ENCODE measurements around the gene SLC26A11. TPM values are rescaled to one million over a fixed set of nuclear protein-coding genes. Genes with fewer than 3 reads are reported as not detected.

SLC26A11 gene
- total and polyA plus RNA-seq, 7 experiments from 2014 or later: 3.7 to 87.5 (median 63.0) TPM

DNA sequence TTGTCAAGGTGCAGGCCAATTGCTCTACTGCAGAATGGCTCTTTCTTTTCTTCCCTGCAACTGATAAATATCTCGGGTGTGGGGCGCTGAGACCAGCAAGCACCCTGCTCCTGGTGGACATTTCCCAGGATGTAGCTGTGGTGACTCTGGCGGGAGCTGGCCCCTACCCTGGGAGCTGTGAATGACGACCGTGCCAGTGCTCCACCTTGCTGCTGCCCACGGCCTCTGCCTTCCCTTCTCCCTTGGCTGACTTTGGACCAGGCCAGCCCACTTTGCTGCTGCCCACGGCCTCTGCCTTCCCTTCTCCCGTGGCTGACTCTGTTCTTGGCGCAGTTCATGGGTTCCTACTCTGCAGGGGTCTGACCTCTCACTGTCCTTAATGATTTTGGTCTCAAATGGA is 34.3 kb upstream of the SLC26A11 start:
- DNase-seq (no peak), ATAC-seq (no peak)
- no peak overlapping the region for H3K27ac ChIP-seq (ENCODE audit: low read depth, low read length)
- no peaks in the 10 kb centered on the region for H3K36me3 Mint-ChIP-seq
- H3K4me1 ChIP-seq (ENCODE audit: control insufficient read depth in 2 of 2, insufficient read depth in 2 of 2, low read length in 2 of 2): no peaks in the 10 kb centered on the region
- CTCF ChIA-PET: no interaction called here
- H3K27ac Mint-ChIP-seq: no peak overlapping the region
- H3K9me3 ChIP-seq (ENCODE audit: control insufficient read depth in 2 of 3, low read length in 3 of 3): no peaks in the 10 kb centered on the region
- no peak overlapping the region for H3K4me3 ChIP-seq (ENCODE audit: low read length)
- H3K4me1 Mint-ChIP-seq: peaks cover 0 to 4% (median 0%) of the 10 kb centered on the region in 7 donors
- H3K4me3 Mint-ChIP-seq: no peak overlapping the region
- H3K9me3 Mint-ChIP-seq: no peaks in the 10 kb centered on the region
- POLR2A ChIA-PET: no interaction called here
- intact Hi-C loops (cut with micrococcal nuclease): no loop called here
- peaks cover 0 to 2% (median 0%) of the 10 kb centered on the region in 5 donors for H3K27me3 Mint-ChIP-seq
- no peaks in the 10 kb centered on the region for H3K36me3 ChIP-seq (ENCODE audit: control insufficient read depth in 2 of 3, insufficient read depth in 3 of 3, low read length in 3 of 3)
- H3K27me3 ChIP-seq (ENCODE audit: control insufficient read depth in 2 of 2, insufficient read depth in 2 of 2, low read length in 2 of 2): no peaks in the 10 kb centered on the region

DNA sequence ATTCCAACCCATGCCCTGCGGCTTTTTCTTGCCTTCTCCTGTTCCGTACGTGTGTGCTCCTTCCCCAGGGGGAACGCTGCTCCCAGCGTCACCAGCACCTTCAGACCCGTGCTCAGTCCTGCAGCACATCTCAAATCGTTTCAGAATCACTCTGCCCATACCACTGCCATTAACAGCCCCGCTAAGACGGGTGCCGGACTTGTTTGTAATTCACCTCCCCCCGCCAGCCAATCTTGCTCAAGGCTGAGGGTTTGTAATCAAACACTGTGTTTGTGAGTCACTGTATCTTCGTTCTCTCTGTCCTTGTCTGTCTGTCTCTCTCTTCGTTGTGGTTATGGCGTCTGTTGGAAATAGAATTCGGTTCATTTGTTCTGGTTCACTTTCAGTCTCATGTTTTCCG is 33.1 kb upstream of the SLC26A11 start:
- Mint-ChIP-seq H3K4me1 (peaks cover 0 to 4% (median 0%) of the 10 kb centered on the region in 7 donors), H3K36me3 (no peaks in the 10 kb centered on the region), H3K27ac (no peak overlapping the region), H3K4me3 (no peak overlapping the region), H3K27me3 (peaks cover 0 to 7% (median 6%) of the 10 kb centered on the region in 5 donors), H3K9me3 (no peaks in the 10 kb centered on the region)
- no peaks in the 10 kb centered on the region for H3K9me3 ChIP-seq (ENCODE audit: control insufficient read depth in 2 of 3, low read length in 3 of 3)
- no peaks in the 10 kb centered on the region for H3K36me3 ChIP-seq (ENCODE audit: control insufficient read depth in 2 of 3, insufficient read depth in 3 of 3, low read length in 3 of 3)
- ATAC-seq (no peak), DNase-seq (no peak)
- no peak overlapping the region for H3K27ac ChIP-seq (ENCODE audit: low read depth, low read length)
- intact Hi-C loops (cut with micrococcal nuclease): no loop called here
- ChIA-PET CTCF (interaction anchor here (1.4 kb wide), 1 partner anchor 10 kb away, joined by 3 read pairs; no protein-coding TSS in a partner anchor), POLR2A (no interaction called here)
- no peaks in the 10 kb centered on the region for H3K27me3 ChIP-seq (ENCODE audit: control insufficient read depth in 2 of 2, insufficient read depth in 2 of 2, low read length in 2 of 2)
- no peak overlapping the region for H3K4me3 ChIP-seq (ENCODE audit: low read length)
- no peaks in the 10 kb centered on the region for H3K4me1 ChIP-seq (ENCODE audit: control insufficient read depth in 2 of 2, insufficient read depth in 2 of 2, low read length in 2 of 2)

DNA sequence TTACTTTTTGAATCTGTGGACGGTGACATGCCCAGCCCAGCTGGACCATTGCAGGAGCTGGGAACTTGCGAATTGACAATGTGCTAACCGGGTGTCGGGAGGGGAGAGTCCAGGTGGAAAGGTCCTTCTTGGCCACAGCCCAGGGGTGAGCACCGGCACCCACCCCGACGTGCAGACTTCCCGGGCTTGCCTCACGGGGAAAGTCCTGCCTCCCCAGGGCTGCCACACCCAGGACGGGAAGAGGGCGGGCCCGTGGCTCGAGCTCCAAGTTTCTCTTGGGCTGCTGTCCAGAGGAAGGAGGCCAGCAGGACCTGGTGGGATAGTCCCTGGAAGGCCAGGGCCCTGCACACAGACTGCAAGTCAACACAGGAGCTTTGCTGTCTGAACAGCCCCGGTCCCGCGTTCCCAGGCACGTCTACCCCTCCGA is 32.7 kb upstream of the SLC26A11 start:
- DNase-seq: no peak
- Histone ChIP-seq H3K4me3 (ENCODE audit: low read length) (no peak overlapping the region), H3K27ac (ENCODE audit: low read depth, low read length) (no peak overlapping the region), H3K36me3 (ENCODE audit: control insufficient read depth in 2 of 3, insufficient read depth in 3 of 3, low read length in 3 of 3) (no peaks in the 10 kb centered on the region), H3K27me3 (ENCODE audit: control insufficient read depth in 2 of 2, insufficient read depth in 2 of 2, low read length in 2 of 2) (no peaks in the 10 kb centered on the region), H3K4me1 (ENCODE audit: control insufficient read depth in 2 of 2, insufficient read depth in 2 of 2, low read length in 2 of 2) (no peaks in the 10 kb centered on the region), H3K9me3 (ENCODE audit: control insufficient read depth in 2 of 3, low read length in 3 of 3) (no peaks in the 10 kb centered on the region)
- H3K27ac Mint-ChIP-seq: no peak overlapping the region
- H3K36me3 Mint-ChIP-seq: no peaks in the 10 kb centered on the region
- H3K9me3 Mint-ChIP-seq: no peaks in the 10 kb centered on the region
- intact Hi-C loops (cut with micrococcal nuclease): no loop called here
- H3K4me1 Mint-ChIP-seq: peaks cover 0 to 4% (median 0%) of the 10 kb centered on the region in 7 donors
- POLR2A ChIA-PET: no interaction called here
- no peak for ATAC-seq
- H3K27me3 Mint-ChIP-seq: peaks cover 0 to 8% (median 7%) of the 10 kb centered on the region in 5 donors
- no peak overlapping the region for H3K4me3 Mint-ChIP-seq
- CTCF ChIA-PET: interaction anchor here (1.4 kb wide), 1 partner anchor 10 kb away, joined by 3 read pairs; no protein-coding TSS in a partner anchor

DNA sequence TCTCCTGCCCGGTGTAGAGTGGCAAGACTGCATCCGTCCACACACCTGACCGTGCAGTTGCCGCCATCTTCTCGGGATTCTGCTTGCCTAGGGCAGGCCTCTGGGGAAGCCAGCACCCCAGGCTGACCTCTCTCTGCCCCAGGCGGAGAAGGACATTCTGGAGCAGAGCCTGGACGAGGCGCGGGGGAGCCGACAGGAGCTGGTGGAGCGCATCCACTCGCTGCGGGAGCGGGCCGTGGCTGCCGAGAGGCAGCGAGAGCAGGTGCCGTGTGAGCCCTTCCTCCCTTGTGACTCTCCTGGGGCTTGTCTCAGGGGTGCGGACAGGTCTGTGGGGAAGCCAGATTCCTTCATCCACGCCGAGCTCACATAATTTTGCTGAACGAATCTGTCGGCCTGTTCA is 30.6 kb upstream of the SLC26A11 start:
- H3K4me1 Mint-ChIP-seq: peaks cover 0 to 4% (median 0%) of the 10 kb centered on the region in 7 donors
- ChIA-PET POLR2A (no interaction called here), CTCF (no interaction called here)
- no peak overlapping the region for H3K27ac Mint-ChIP-seq
- no peak for DNase-seq
- H3K27me3 ChIP-seq (ENCODE audit: control insufficient read depth in 2 of 2, insufficient read depth in 2 of 2, low read length in 2 of 2): no peaks in the 10 kb centered on the region
- ATAC-seq: no peak
- H3K27ac ChIP-seq (ENCODE audit: low read depth, low read length): no peak overlapping the region
- no peaks in the 10 kb centered on the region for H3K4me1 ChIP-seq (ENCODE audit: control insufficient read depth in 2 of 2, insufficient read depth in 2 of 2, low read length in 2 of 2)
- peaks cover 0 to 12% (median 7%) of the 10 kb centered on the region in 5 donors for H3K27me3 Mint-ChIP-seq
- no peaks in the 10 kb centered on the region for H3K36me3 Mint-ChIP-seq
- intact Hi-C loops (cut with micrococcal nuclease): no loop called here
- H3K9me3 ChIP-seq (ENCODE audit: control insufficient read depth in 2 of 3, low read length in 3 of 3): no peaks in the 10 kb centered on the region
- no peaks in the 10 kb centered on the region for H3K36me3 ChIP-seq (ENCODE audit: control insufficient read depth in 2 of 3, insufficient read depth in 3 of 3, low read length in 3 of 3)
- H3K4me3 ChIP-seq (ENCODE audit: low read length): no peak overlapping the region
- no peaks in the 10 kb centered on the region for H3K9me3 Mint-ChIP-seq
- no peak overlapping the region for H3K4me3 Mint-ChIP-seq

DNA sequence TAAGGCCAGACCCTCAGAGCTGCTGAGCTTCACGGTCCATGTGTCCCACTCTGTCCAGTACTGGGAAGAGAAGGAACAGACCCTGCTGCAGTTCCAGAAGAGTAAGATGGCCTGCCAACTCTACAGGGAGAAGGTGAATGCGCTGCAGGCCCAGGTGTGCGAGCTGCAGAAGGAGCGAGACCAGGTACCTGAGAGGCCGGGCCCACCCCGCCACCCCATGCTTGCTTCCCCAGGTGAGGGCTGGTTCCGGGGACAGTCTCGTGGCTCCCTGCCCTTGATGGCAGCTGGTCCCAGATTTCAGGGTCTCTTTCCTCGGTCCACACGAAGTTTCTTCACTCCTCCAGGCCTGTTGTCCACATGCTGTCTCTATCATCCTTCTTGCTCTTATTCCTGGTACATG is 29.5 kb upstream of the SLC26A11 start:
- no peaks in the 10 kb centered on the region for H3K9me3 ChIP-seq (ENCODE audit: control insufficient read depth in 2 of 3, low read length in 3 of 3)
- Mint-ChIP-seq H3K27me3 (peaks cover 0 to 12% (median 7%) of the 10 kb centered on the region in 5 donors), H3K27ac (peak overlapping the region in 1 of 9 donors; percentile 31), H3K4me3 (no peak overlapping the region), H3K36me3 (no peaks in the 10 kb centered on the region), H3K4me1 (peaks cover 0 to 1% (median 0%) of the 10 kb centered on the region in 7 donors), H3K9me3 (no peaks in the 10 kb centered on the region)
- no peak overlapping the region for H3K27ac ChIP-seq (ENCODE audit: low read depth, low read length)
- ATAC-seq (no peak), DNase-seq (no peak)
- no peaks in the 10 kb centered on the region for H3K36me3 ChIP-seq (ENCODE audit: control insufficient read depth in 2 of 3, insufficient read depth in 3 of 3, low read length in 3 of 3)
- H3K4me3 ChIP-seq (ENCODE audit: low read length): no peak overlapping the region
- intact Hi-C loops (cut with micrococcal nuclease): no loop called here
- no peaks in the 10 kb centered on the region for H3K4me1 ChIP-seq (ENCODE audit: control insufficient read depth in 2 of 2, insufficient read depth in 2 of 2, low read length in 2 of 2)
- no peaks in the 10 kb centered on the region for H3K27me3 ChIP-seq (ENCODE audit: control insufficient read depth in 2 of 2, insufficient read depth in 2 of 2, low read length in 2 of 2)
- ChIA-PET POLR2A (no interaction called here), CTCF (no interaction called here)

DNA sequence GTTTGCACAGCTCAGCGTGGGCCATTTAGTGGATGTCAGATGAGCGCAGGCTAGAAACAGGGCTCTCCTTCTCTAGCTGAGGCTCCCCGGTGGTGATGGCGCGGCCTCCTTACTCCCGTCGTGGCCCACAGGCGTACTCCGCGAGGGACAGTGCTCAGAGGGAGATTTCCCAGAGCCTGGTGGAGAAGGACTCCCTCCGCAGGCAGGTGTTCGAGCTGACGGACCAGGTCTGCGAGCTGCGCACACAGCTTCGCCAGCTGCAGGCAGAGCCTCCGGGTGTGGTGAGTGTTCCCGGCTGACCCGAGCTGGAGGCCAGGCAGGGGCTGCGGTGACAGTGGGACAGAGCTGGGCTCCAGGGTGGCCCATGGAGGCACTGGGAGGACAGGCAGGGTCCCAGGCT is 29.0 kb upstream of the SLC26A11 start:
- H3K4me1 Mint-ChIP-seq: peaks cover 0 to 4% (median 0%) of the 10 kb centered on the region in 7 donors
- peak overlapping the region in 1 of 9 donors; percentile 31 for H3K27ac Mint-ChIP-seq
- Histone ChIP-seq H3K4me1 (ENCODE audit: control insufficient read depth in 2 of 2, insufficient read depth in 2 of 2, low read length in 2 of 2) (no peaks in the 10 kb centered on the region), H3K9me3 (ENCODE audit: control insufficient read depth in 2 of 3, low read length in 3 of 3) (no peaks in the 10 kb centered on the region), H3K4me3 (ENCODE audit: low read length) (no peak overlapping the region), H3K36me3 (ENCODE audit: control insufficient read depth in 2 of 3, insufficient read depth in 3 of 3, low read length in 3 of 3) (no peaks in the 10 kb centered on the region), H3K27ac (ENCODE audit: low read depth, low read length) (no peak overlapping the region), H3K27me3 (ENCODE audit: control insufficient read depth in 2 of 2, insufficient read depth in 2 of 2, low read length in 2 of 2) (no peaks in the 10 kb centered on the region)
- no peaks in the 10 kb centered on the region for H3K9me3 Mint-ChIP-seq
- CTCF ChIA-PET: no interaction called here
- no peak for DNase-seq
- POLR2A ChIA-PET: no interaction called here
- H3K4me3 Mint-ChIP-seq: no peak overlapping the region
- intact Hi-C loops (cut with micrococcal nuclease): no loop called here
- no peaks in the 10 kb centered on the region for H3K36me3 Mint-ChIP-seq
- ATAC-seq: no peak
- peaks cover 0 to 12% (median 7%) of the 10 kb centered on the region in 5 donors for H3K27me3 Mint-ChIP-seq

DNA sequence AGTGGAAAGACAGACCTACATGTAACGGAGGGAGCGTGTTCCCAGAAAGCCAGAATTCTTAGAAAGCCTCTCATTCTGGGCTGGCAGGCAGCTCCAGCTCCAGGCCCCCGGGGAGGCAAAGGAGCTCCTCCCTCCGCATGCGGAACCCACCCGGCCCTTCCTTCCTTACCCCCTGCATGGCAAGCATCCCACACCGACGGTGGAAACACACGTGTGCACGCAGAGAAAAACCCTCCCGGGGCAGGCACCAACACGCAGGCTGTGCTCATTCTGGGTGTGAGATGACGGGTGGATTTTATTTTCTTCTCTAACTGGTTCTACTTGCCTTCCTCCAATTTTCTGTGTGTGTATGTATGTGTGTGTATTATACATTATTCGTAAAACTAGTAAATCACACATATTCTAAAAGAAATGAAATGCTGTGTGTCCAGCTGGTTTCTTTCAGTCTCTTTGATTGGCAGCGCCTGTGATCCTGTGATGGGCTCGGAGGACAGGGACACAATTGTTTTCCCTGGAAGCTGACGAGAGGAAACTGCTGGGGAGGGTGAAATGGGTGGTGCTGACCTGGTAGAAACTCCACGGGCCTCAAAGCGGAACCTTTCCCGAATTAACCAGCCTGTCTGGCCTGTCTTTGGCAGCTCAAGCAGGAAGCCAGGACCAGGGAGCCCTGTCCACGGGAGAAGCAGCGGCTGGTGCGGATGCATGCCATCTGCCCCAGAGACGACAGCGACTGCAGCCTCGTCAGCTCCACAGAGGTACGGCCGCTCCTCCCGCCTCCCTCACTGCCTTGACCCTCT is 28.2 kb upstream of the SLC26A11 start:
- ATAC-seq: no peak
- intact Hi-C loops (cut with micrococcal nuclease): no loop called here
- Histone ChIP-seq H3K27me3 (ENCODE audit: control insufficient read depth in 2 of 2, insufficient read depth in 2 of 2, low read length in 2 of 2) (no peaks in the 10 kb centered on the region), H3K27ac (ENCODE audit: low read depth, low read length) (no peak overlapping the region), H3K36me3 (ENCODE audit: control insufficient read depth in 2 of 3, insufficient read depth in 3 of 3, low read length in 3 of 3) (no peaks in the 10 kb centered on the region), H3K9me3 (ENCODE audit: control insufficient read depth in 2 of 3, low read length in 3 of 3) (no peaks in the 10 kb centered on the region), H3K4me3 (ENCODE audit: low read length) (no peak overlapping the region), H3K4me1 (ENCODE audit: control insufficient read depth in 2 of 2, insufficient read depth in 2 of 2, low read length in 2 of 2) (no peaks in the 10 kb centered on the region)
- ChIA-PET CTCF (interaction anchor here (0.5 kb wide), 1 partner anchor 115 kb away, joined by 3 read pairs; no protein-coding TSS in a partner anchor), POLR2A (no interaction called here)
- Mint-ChIP-seq H3K4me1 (peaks cover 0 to 5% (median 0%) of the 10 kb centered on the region in 7 donors), H3K4me3 (no peak overlapping the region), H3K36me3 (no peaks in the 10 kb centered on the region), H3K27me3 (peaks cover 0 to 12% (median 7%) of the 10 kb centered on the region in 5 donors), H3K27ac (peak overlapping the region in 1 of 9 donors; percentile 26), H3K9me3 (no peaks in the 10 kb centered on the region)
- DNase-seq: no peak
